ENCODE data around the gene RTL9. TPM values are rescaled to one million over a fixed set of nuclear protein-coding genes. Genes with fewer than 3 reads are reported as not detected.
"Not testable (repeated sequence)": the region's sequence is repeated elsewhere in the genome, so short reads cannot be mapped to it uniquely, and the experiment has no call there.

Gene RTL9
- under 1 TPM; 0.21 to 0.30 (median 0.25) TPM for polyA plus RNA-seq (ENCODE audit: insufficient read length in 3 of 3)
- long read RNA-seq, donor 1, result 0 reads
- long read RNA-seq, donor 2, full-length matches to known transcripts, result 1 of 1 reads
- long read RNA-seq, donor 2, partial matches to known transcripts, result 0 of 1 reads
- long read RNA-seq, donor 2, other reads (novel, unspliced or antisense), result 0 of 1 reads
- long read RNA-seq, donor 3, result 0 reads
- long read RNA-seq, donor 4, result 0 reads
- long read RNA-seq, donor 5, full-length matches to known transcripts, result 1 of 1 reads
- long read RNA-seq, donor 5, partial matches to known transcripts, result 0 of 1 reads
- long read RNA-seq, donor 5, other reads (novel, unspliced or antisense), result 0 of 1 reads
- long read RNA-seq, donor 6, result 0 reads
- long read RNA-seq, donor 7, result 0 reads
- long read RNA-seq, donor 8, result 0 reads
- long read RNA-seq, donor 9, result 0 reads
- long read RNA-seq, donor 10, result 0 reads
- long read RNA-seq, donor 11, result 0 reads
- long read RNA-seq, donor 12, result 0 reads
- long read RNA-seq, donor 13, result 0 reads
- long read RNA-seq, donor 14, result 0 reads
- long read RNA-seq, donor 15, result 0 reads
- long read RNA-seq, donor 16, result 0 reads

GRCh38 chrX:110358548-110358947 is at the start of gene RTL9:
Gene RTL9 (plus strand): TSS chrX:110358848. CDS start chrX:110450618, 91,770 bp downstream.
- no peak for DNase-seq

GRCh38 chrX:110310000-110310790 is 48.5 kb upstream of the RTL9 start:
- no peak for DNase-seq

GRCh38 chrX:110310896-110311295 is 47.8 kb upstream of the RTL9 start:
- DNase-seq, result no peak

- DNase-seq, result no peak
These were observed 47.0 kb upstream of the RTL9 start for GRCh38 chrX:110311437-110312230.

GRCh38 chrX:110315551-110315950 is 43.1 kb upstream of the RTL9 start:
- no peak for DNase-seq

- DNase-seq, result no peak
These were observed 42.1 kb upstream of the RTL9 start for GRCh38 chrX:110316351-110317060.

- no peak for DNase-seq
These were observed 41.4 kb upstream of the RTL9 start for GRCh38 chrX:110317061-110317819.

GRCh38 chrX:110317820-110318663 is 40.6 kb upstream of the RTL9 start, which contains the start of gene AMMECR1:
Gene AMMECR1 (minus strand): TSS chrX:110318085. CDS start chrX:110318071, 14 bp downstream.
- DNase-seq, result peak; percentile 72

- DNase-seq, result no peak
These were observed 40.0 kb upstream of the RTL9 start for GRCh38 chrX:110318664-110318968.

- DNase-seq, result no peak
These were observed 38.2 kb upstream of the RTL9 start for GRCh38 chrX:110320381-110320987.

- no peak for DNase-seq
These were observed 37.6 kb upstream of the RTL9 start for GRCh38 chrX:110321081-110321480.

- DNase-seq, result no peak
These were observed 37.0 kb upstream of the RTL9 start for GRCh38 chrX:110321670-110322069.

GRCh38 chrX:110322603-110323002 is 36.0 kb upstream of the RTL9 start:
- DNase-seq, result no peak

- DNase-seq, result no peak
These were observed 31.9 kb upstream of the RTL9 start for GRCh38 chrX:110326712-110327111.

- no peak for DNase-seq
These were observed 31.3 kb upstream of the RTL9 start for GRCh38 chrX:110327336-110327735.

- not testable (repeated sequence) for DNase-seq
These were observed 30.0 kb upstream of the RTL9 start for GRCh38 chrX:110328613-110329012.

- DNase-seq, result no peak
These were observed 27.1 kb upstream of the RTL9 start for GRCh38 chrX:110331444-110332030.

GRCh38 chrX:110333458-110333857 is 25.2 kb upstream of the RTL9 start:
- not testable (repeated sequence) for DNase-seq

GRCh38 chrX:110338935-110339334 is 19.7 kb upstream of the RTL9 start:
- DNase-seq, result no peak
